CD4-positive, alpha-beta T cell treated with Interleukin-6 for 4 hours (primary cell): ENCODE data around the gene PCDHB7.
"Not testable (repeated sequence)": the region's sequence is repeated elsewhere in the genome, so short reads cannot be mapped to it uniquely, and the experiment has no call there.

ENCODE experiments used
- DNase-seq: peaks from one replicate; pipeline ENCODE4 v3.0.0-alpha.2; 2020; ENCODE audit warnings: mixed read lengths

Gene PCDHB7

GRCh38 chr5:141225421-141225820, 53.0 kb downstream of the PCDHB7 start:
- DNase-seq = not testable (repeated sequence)
